NCI-H82 treated with DMSO at 0.1 percent for 48 hours (cell line): ENCODE results near the gene NTRK3.

Experiments
- DNase-seq: peaks from one replicate; lab custom pipeline; 2025; ENCODE audit not compliant: unreplicated experiment; lab: John Stamatoyannopoulos, UW

NTRK3 gene

DNA sequence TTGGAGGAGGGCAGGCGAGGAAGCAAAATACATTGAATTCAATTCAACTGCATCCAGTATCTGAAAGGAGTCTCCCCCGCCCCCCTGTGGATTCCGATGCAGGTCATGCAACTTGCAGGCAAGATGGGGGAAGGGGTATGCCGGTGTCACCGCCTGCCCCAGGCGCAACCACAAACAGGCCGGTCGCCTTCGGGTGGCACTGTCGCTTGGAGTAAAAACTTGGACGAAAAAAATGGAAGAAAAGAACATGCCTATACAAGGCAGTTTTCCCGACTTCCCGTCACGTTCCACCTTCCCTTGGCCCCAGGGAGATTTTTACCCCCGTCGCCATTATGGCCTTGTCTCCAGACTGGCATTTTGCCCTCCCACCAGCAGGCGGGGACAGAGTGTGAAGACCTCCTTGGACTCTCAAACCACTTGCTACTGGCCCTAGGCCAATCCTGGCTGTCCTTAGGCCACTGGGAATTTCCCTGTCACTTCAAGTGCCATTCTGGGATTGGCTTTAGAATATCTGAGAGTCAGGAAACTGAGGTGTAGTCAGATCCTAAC, 1.6 kb upstream of the NTRK3 start:
- no peak for DNase-seq

DNA sequence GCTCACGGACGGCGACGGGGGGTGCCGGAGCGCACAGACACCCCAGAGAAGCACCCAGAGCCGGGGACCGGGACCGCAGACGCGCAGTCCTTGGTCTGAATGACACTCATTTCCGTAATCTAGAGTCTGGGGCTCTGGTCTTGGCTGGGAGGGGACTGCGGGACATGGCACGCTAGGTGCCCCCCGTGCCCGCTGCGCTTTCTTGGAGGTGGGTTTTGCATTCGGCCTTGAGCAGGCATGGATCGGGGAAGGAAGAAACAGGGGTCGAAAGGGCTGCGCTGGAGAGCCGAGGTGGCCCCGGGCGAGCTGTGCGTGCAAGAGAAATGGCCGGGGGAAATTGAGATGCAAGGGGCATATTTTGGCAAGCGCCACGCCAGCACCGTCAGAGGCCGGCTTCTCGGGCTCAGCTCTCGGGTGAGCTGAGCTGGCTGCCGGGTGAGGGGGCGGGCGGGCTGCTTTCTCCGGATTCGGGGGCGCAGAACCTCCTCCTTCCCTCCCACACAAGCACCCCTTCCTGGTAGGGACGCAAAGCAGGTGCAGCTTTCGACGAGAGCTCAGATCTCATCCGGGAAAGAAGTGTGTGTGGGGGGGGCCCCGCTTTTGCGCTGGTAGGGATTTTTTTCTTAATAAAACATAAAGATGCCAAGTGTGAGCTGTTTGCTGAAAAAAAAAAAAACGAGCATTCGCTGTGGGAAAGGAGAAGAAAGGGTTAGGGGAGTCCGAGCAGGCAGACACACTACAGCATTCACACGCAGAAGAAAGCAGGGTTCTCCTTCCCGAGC, 963 bp upstream of the NTRK3 start:
- no peak for DNase-seq

DNA sequence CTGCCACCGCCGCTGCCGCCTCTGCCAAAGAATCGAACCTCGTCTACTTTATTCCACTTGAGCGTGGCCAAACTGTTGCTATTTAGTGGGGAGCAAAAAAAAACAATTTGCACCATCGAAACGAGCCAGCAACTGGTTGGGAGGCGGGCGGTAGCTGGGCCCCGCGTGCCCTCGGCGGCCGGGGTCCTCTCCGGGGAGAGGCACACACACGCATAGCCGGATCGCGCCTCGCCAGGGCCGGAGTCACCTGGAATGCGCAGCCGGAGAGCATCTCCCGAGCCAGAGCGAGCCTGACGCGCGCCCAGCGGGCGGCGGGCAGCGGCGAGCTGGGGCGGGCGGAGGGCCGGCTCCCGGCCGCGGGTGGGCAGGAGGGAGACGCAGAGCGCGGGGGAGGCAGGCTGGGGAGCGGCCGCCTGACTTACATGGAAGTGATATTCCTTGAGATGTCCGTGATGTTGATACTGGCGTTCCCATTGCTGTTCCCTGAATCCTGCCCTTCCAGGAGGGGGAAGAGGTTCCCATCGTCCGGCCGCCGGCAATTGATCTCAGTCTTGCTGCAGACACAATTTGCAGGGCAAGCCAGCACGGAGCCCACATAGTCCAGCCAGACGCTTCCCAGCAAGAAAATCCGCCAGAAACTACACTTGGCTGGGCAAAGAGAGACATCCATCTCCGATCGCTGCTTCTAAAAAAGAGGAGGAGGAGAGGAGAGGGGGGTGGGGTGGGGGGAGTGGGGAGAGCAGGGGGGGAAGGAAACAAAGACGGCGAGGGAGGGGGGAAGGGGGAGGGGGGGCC, 858 bp downstream of the NTRK3 start:
- no peak for DNase-seq

DNA sequence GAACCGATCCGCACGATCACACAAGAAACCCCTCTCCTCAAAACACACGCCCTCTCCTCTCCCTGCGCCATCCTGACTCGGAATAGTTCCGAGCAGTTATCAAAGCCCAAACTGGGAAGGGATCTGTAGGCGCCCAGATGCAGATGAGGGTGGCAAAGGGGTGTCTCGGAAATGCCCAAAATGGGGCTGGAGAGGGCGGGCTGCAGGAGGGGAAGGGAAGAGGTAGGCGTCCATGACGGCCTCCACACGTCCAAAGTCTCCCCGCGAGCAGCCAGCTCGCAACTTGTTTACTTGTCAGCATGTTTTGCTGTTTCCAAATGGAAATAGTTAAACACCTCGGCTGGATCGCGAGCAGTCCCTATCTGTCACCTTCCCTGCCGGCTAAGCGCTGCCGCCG, 1.5 kb downstream of the NTRK3 start:
- DNase-seq: no peak

DNA sequence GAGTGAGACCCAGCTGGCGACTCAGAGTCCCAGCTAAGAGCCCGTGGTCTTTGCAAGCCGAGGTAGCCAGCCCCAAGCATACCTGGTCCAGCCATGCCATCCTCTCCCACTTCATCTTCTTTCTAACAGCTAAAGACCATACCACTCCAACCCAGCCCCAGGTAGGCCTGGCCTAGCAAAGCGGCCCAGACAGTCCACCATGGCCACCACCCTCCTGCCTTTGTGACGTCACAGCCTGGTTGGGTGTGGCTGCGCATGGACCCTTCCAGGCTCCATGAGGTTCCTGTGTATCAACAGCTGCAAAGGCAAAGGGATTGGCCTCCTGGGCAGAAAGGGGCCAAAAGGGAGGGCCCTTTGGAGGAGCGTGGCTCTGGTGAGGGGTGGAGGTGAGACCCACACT, 4.1 kb downstream of the NTRK3 start:
- DNase-seq: no peak

DNA sequence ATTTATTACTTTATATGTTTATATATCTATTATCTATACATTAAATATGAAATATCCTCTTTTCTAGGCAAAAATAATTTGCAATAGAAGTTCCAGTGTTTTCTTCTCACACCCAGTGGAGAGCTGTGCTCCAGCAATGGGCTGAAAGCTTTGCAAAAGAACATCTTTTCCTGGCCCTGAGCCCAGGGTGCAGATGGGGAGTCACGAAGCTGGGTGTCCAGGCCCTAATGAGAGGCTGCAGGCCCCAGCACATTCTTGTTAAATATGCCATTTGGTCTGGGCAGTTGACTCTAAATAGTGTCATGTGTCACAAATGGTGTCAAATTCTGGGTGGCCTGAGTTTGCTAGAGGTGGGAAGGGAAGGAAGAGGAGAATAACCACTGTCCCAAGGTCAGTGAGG, 5.7 kb downstream of the NTRK3 start:
- no peak for DNase-seq

DNA sequence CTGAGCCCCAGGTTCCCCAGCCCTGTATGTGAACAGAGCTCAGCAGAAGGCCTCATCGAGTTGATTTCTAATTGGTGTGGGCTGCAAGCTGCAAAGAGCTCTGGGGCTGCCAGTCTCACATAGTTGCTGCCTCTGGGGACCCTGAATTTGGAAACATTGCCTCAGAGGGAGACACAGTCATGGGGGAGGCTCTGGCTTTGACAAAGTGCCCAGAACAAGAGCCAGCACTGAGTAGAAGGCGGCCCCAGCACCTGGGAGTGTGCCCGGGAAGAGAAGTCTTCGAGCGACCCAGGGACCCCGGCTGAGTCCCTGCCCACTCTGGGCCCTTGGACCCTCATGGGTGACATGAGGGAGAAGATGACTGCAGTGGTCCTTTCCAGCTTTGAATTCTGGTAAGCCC, 7.3 kb downstream of the NTRK3 start:
- DNase-seq: no peak

DNA sequence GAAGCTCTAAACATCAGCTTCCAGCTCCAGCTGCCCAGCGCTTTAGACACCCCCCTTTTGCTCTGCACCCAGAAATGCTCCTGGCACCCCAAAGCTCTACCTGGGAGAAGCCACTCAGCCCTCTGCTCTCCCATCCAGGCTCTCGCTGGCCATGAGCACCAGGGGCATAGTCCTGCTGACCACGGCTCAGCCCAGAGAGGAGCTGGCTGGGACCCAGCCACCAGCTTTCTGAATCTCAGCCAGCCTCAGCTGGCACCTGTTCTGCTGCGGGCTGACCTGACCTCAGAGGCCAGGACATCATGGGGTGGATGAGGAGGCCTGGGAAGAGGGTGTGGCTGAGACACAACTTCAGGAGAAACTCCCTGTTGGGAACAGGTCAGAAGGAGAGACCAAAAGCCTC, 8.6 kb downstream of the NTRK3 start:
- DNase-seq: no peak

DNA sequence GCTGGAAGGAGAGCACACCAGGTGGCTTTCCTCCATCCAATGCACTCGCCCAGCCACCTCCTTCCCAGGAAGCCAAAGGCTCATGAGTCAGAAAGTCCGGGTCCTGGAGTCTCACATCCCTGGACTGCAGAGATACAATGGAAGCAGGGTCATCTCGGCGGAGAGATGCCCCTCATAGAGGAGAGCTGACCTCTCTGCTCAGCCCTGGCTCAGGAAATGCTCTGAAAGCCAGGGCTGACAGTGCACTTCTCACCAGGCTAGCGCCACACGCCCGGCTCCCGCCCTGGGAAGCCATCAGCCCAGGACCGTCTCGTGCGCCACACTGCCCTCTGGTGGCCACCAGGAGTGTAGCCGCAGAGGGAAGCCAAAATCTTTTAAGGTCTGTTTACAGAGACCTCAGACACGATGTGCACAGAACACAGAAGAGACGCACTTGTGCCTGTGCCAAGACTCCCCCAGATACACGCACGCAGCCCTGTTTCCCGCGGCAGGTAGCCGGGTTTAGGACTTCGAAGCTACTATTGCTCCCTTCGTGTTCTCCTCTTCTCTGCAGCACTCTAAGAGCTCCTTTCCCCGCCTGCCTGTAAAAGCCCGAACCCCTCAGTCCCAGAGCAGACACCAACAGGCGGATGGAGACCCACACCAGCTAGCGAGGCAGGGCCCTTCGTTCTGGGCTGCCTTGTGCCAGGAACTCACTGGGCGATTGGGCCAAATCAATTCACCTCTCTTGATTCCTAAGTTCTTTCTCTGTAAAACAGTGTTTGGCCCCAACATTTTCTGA, 9.7 kb downstream of the NTRK3 start:
- peak; percentile 46 for DNase-seq

DNA sequence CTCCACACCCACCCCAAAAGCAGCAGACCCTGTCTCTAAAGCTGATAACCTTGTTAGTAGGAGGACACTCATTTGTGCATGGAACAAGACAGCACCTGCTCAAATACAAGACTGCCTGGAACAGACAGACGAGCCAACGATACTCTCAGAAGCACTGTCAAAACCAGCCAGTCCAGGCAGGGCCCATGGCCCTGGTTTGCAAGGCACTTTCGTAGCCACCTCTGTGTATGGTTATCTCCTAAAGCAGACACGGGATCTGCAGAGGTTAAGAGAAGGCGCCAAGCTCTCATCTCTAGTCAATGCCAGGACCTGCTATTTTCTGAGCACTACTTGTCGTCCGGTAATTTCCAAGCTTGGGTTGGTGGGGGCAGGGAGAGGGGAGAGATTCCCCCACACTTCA, 10.5 kb downstream of the NTRK3 start:
- DNase-seq: no peak

DNA sequence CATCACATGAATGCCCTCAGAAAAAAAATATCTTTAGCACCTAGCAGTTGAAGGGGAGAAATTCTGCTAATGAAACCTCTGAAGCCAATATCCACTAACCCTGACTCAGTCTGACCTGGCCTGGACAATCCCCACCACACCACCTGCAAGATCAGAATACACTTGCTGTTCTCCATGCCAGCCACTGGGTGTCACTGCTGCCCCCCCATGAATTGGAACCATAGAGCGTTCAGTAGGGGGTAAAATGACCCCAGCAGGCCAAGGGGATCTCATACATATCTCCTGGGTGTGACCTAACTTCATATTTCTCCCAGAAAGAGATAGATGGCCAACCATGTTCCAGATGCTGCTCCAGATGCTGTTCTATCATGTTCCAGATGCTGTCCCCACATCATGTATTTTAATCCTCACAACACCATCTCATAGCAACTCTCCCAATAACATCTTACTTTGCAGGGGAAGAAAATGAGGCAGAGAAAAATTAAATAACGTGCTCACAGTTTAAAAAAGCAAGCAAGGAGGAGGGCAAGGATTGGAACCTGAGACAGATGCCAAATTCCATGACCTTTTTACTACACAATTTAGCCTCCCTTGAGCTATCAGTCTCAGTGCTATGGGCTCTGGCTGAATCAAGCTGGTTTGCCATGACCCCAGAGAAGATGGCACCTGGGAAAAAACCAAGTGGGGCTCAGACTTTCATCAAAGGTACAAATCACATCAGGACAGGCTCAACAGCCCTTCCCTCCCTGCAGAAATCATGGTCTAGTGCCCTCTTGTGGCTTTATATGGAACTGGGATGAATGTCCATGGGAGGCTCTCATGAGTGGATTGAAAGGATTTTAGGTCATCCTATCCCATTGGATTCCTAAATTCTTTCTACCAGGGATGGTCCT, 12.4 kb downstream of the NTRK3 start:
- peak; percentile 29 for DNase-seq

DNA sequence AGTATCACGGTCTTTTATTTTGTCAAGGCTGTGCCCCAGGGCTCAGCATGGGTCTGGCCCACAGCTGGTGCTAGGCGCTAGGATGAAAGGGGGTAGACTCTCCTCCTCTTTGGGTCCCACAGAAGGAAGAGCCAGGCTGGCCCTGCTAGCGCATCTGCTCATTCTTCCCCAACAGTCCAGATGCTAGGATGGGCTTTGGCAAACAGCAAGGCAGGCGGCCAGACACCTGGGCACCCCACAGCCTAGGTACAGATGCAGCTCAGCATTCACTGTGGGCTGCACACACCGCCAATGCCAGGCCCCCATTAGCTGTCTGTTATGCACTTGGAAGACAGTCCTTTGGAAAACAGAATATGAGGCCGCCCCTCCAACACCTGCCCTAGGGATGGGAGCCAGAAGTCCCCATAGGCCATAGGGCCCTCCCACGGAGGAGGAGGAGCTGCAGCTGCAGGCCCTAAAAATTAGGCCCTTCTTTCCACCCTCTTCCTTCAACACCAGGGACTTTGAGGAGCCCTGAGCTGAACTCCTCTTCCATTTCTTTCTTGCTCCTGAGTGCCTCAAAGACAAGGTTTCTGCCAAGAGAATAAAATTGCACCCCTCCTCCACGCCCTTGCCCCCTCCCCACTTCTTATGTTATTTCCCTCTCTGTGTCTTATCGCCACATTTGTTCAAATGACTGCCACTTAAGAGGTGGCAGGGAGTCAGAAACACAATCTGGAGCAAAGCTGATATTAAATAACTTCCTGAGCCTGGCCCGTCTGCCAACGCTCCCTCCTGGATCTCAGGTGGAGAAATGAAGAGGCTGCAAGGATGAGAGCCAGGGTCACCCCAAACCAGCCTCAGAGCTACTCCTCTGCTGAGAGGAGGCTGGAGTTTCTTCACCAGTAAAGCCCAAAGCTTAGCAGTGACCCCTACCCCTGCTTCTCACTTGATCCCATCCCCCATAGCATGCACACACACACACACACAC, 13.7 kb downstream of the NTRK3 start:
- DNase-seq: no peak

DNA sequence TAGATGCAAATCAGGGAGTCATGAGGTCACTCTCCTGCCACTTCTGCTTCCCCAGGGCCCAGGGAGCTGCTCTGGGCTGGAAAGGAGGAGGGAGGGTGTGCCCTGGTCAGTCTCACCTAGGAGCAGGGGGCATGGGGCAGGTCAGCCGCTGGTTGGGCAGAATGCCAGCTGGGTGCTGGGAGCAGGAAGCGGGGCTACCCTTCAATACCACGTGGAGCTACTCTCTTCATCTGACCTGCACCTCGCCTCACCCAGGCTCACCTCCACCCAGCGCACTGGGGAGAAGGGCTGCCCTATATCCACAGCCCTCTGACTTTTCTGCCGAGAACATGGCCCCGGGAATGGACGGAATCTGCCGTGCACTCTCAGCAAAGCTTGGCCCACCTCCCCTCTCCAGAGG, 15.1 kb downstream of the NTRK3 start:
- DNase-seq: no peak

DNA sequence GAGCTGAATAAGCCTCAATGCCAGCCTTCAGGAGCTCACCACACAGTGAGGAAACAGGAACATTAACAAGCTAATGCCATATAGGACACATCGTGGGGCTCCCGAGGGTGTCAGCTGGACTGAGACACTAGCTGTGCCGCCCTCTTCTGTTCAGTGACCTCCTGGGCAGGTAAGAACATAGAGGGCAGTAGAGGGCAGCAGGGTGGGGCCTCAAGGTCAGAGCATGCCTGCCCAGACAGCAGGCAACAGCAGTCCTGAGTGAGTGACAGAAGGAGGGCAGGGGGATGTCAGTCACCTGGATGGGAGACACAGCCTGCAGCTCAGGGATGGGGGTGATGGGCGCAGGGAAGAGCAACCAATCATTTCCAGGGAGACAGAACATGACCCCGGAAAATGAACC, 15.5 kb downstream of the NTRK3 start:
- DNase-seq: no peak

DNA sequence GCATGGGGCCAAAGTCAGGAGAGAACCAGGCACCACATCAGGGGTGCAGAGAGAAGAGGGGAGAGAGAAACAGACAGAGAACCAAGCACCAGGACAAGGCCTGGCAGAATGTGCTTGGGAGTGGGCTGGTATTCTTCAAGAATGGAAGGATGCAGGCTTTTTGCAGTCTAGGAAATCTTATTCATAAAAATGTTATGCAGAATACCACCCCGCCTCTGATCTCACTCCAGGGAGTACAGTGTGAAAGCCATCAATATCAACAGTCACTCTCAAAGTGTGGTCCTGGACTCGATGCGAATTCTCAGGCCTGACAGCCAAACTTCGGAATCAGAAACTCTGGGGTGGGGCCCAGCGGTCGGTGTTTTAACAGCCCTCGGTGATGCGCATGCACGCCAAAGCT, 16.9 kb downstream of the NTRK3 start:
- DNase-seq: no peak

DNA sequence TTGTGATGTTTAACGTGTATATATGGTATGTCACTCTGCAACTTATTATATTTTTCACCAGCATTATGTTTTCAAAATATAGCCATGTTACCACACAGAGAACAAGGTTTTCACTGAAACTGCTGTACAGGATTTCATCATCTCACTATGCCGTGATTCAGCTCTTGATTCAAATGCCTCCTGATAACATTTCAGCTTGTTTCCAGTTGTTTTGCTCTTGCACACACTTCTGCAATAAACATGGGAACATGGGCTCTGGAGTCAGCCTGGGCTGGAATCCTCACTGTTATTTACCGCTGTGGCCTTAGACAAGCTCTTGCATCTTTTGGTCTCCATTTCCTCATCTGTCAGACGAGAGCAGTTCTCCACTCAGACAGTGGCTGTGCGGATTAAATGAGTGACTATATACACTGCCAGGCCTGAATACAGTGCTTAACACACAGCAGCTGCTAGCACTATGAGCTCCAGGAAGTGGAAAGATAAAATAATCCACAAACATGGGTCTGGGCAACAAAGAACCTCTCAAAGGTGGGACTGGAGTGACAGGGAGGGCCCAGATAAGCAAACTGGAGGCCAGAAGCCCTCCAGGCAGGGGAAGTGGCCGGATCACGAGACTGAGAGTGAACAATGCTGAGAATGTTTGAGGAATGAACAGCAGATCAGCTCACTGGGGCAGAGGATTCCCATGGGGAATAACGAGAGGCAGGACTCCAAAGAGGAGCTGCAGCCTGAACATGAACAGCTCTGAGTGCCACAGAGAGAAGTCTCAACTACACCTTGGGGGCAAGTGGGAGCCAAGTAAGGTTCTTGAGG, 17.7 kb downstream of the NTRK3 start:
- no peak for DNase-seq

DNA sequence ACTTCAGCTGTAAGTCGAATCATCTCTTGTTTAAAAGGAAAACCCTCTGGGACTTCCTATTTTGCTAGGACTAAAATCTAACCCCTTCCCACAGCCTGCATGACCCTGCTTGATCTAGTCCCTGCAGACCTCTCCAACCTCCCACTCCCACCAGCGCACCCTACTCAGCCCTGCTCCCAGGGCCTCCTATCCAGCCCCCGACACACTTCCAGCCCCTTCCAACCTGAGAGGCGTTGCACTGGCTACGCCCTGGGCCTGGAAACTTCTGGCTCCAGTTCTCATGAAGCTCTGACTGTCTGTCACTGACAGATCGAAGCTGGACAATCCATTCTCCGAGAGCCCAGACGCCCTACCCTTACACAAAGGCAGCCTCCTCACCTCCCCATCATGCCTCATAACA, 21.8 kb downstream of the NTRK3 start:
- DNase-seq: no peak

DNA sequence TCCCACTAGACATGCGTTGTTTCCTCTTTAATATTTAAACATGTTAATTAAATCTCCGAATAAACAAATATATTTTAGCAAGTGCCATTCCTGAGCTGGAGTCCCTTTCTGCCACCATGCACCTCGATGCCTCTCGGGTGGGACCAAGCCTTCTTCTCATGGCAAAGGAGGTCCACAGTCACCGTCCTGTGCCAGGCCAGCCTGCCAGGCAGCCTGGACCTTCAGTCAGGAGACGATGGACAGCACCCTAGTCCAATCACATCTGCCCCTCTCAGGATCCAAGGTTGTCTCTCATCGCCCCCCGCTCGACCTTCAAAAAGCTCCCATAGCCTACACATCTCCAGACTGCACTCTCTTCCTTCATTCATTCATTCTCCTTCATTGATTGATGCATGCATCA, 22.6 kb downstream of the NTRK3 start:
- DNase-seq: no peak
